ENCODE results near the gene RND1.

DNA sequence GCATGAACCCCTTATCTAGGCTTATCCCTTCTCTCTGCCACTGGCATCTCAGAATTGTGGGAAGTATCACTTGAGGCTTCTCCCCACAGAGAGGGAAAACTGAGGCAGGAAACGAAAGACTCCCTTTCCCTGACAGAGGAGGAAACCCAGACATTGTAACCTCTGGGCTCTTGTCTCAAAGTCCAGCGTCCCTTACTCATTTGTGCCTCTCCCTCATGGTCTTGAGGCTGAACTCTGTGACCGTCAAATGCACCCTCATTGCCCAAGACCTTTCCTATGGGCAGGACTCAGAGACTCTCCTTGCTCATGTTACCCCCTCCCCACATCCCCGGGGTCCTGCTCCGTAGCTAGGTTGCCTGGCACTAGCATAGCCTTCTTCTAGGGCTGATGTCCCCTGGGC is 43.5 kb downstream of the RND1 start:
- TF ChIP-seq GATA2 (IDR thresholded peaks at IDR 0.05; ENCODE audit: low read depth, low read length): no peak
- no peak for TF ChIP-seq GATA3 (IDR thresholded peaks at IDR 0.05; ENCODE audit: low read depth, low read length)

All from SH-SY5Y (cell line).